Measurements from ENCODE around the gene EPHA8.

Gene EPHA8

GRCh38 chr1:22619252-22619651, 56.0 kb downstream of the EPHA8 start:
- no peak for DNase-seq (ENCODE audit: low read depth)

- no peak for DNase-seq (ENCODE audit: low read depth)
These were observed 56.5 kb downstream of the EPHA8 start for GRCh38 chr1:22619798-22620197.

- DNase-seq (ENCODE audit: low read depth): no peak
These were observed 58.5 kb downstream of the EPHA8 start for GRCh38 chr1:22621761-22622160.

- no peak for DNase-seq (ENCODE audit: low read depth)
These were observed 62.1 kb downstream of the EPHA8 start for GRCh38 chr1:22625262-22625925.

- no peak for DNase-seq (ENCODE audit: low read depth)
These were observed 63.2 kb downstream of the EPHA8 start for GRCh38 chr1:22626237-22627157.

- no peak for DNase-seq (ENCODE audit: low read depth)
These were observed 64.0 kb downstream of the EPHA8 start for GRCh38 chr1:22627331-22627730.

- DNase-seq (ENCODE audit: low read depth): no peak
These were observed 65.6 kb downstream of the EPHA8 start for GRCh38 chr1:22628698-22629444.

- DNase-seq (ENCODE audit: low read depth): no peak
These were observed 66.6 kb downstream of the EPHA8 start for GRCh38 chr1:22629886-22630285.

- no peak for DNase-seq (ENCODE audit: low read depth)
These were observed 70.6 kb downstream of the EPHA8 start for GRCh38 chr1:22633697-22634463.

- DNase-seq (ENCODE audit: low read depth): no peak
These were observed 72.1 kb downstream of the EPHA8 start for GRCh38 chr1:22635436-22635835.

GRCh38 chr1:22636353-22636752, 73.1 kb downstream of the EPHA8 start, which contains the start of gene C1QA:
TSS of gene C1QA (plus strand) at chr1:22636628. CDS start at chr1:22637617, 989 bp downstream.
- DNase-seq (ENCODE audit: low read depth): no peak

GRCh38 chr1:22636927-22637326, 73.6 kb downstream of the EPHA8 start:
- no peak for DNase-seq (ENCODE audit: low read depth)

- no peak for DNase-seq (ENCODE audit: low read depth)
These were observed 74.7 kb downstream of the EPHA8 start for GRCh38 chr1:22637907-22638445.

GRCh38 chr1:22638476-22639234, 75.4 kb downstream of the EPHA8 start:
- no peak for DNase-seq (ENCODE audit: low read depth)

GRCh38 chr1:22639286-22639685, 76.0 kb downstream of the EPHA8 start:
- no peak for DNase-seq (ENCODE audit: low read depth)

GRCh38 chr1:22641247-22641646, 78.0 kb downstream of the EPHA8 start:
- DNase-seq (ENCODE audit: low read depth): no peak

- no peak for DNase-seq (ENCODE audit: low read depth)
These were observed 78.8 kb downstream of the EPHA8 start for GRCh38 chr1:22641906-22642636.

- DNase-seq (ENCODE audit: low read depth): no peak
These were observed 80.1 kb downstream of the EPHA8 start, which contains the start of gene C1QC for GRCh38 chr1:22643381-22643780. TSS of gene C1QC (plus strand) at chr1:22643633. CDS start at chr1:22644024, 391 bp downstream.

- no peak for DNase-seq (ENCODE audit: low read depth)
These were observed 80.6 kb downstream of the EPHA8 start for GRCh38 chr1:22643928-22644327.

GRCh38 chr1:22645931-22646330, 82.6 kb downstream of the EPHA8 start:
- no peak for DNase-seq (ENCODE audit: low read depth)
